Trophoblast cell (in vitro differentiated cells and primary cell): ENCODE results near the gene TMEM60.

ENCODE experiments used
- DNase-seq, 2 donors: peaks; one replicate each; pipeline ENCODE4 v3.0.0-alpha.2; 2016
- H2AFZ ChIP-seq: 2 replicates; pipeline ENCODE4 v1.6.1; 2013; ENCODE audit warnings: low read length, moderate library complexity, mild to moderate bottlenecking; ENCODE audit not compliant: insufficient read depth, poor library complexity
- H2AK5ac ChIP-seq: 2 replicates; pipeline ENCODE4 v1.6.1; 2013; ENCODE audit warnings: mild to moderate bottlenecking, low read length
- H2BK120ac ChIP-seq: 2 replicates; pipeline ENCODE4 v1.6.1; 2013; ENCODE audit warnings: low read length, mild to moderate bottlenecking, moderate library complexity; ENCODE audit not compliant: insufficient read depth, poor library complexity
- H2BK12ac ChIP-seq: 2 replicates; pipeline ENCODE4 v1.6.1; 2013; ENCODE audit warnings: mild to moderate bottlenecking, low read length, moderate library complexity
- H2BK5ac ChIP-seq: 2 replicates; pipeline ENCODE4 v1.6.1; 2013; ENCODE audit warnings: low read length, low read depth, moderate library complexity, mild to moderate bottlenecking; ENCODE audit not compliant: poor library complexity
- H3K14ac ChIP-seq: 2 replicates; pipeline ENCODE4 v1.6.1; 2013; ENCODE audit warnings: mild to moderate bottlenecking, low read length
- H3K18ac ChIP-seq: 2 replicates; pipeline ENCODE4 v1.6.1; 2013; ENCODE audit warnings: mild to moderate bottlenecking, low read length
- H3K23ac ChIP-seq: 2 replicates; pipeline ENCODE4 v1.6.1; 2013; ENCODE audit warnings: low read length
- H3K27ac ChIP-seq: 2 replicates; pipeline ENCODE4 v1.5.1; 2013; ENCODE audit warnings: low read depth, mild to moderate bottlenecking, inconsistent platforms, low read length, moderate library complexity
- H3K27me3 ChIP-seq: 2 replicates; pipeline ENCODE4 v1.6.1; 2013; ENCODE audit warnings: inconsistent platforms, mild to moderate bottlenecking, low read length, moderate library complexity; ENCODE audit not compliant: insufficient read depth
- H3K36me3 ChIP-seq, 2 experiments: 1 replicate in 1 of 2; 2 replicates in 1 of 2; pipeline ENCODE4 v1.6.1; 2013; ENCODE audit warnings: low read length in 2 of 2, mild to moderate bottlenecking in 2 of 2, moderate library complexity in 1 of 2; ENCODE audit not compliant: insufficient read depth in 2 of 2, control insufficient read depth in 1 of 2
- H3K4ac ChIP-seq: 2 replicates; pipeline ENCODE4 v1.6.1; 2013; ENCODE audit warnings: low read depth, mild to moderate bottlenecking, low read length, moderate library complexity
- H3K4me1 ChIP-seq, 2 experiments: 1 replicate in 1 of 2; 2 replicates in 1 of 2; pipeline ENCODE4 v1.6.1; 2013; ENCODE audit warnings: low read length in 2 of 2, mild to moderate bottlenecking in 2 of 2, moderate library complexity in 1 of 2; ENCODE audit not compliant: insufficient read depth in 2 of 2, control insufficient read depth in 1 of 2
- H3K4me2 ChIP-seq: 2 replicates; pipeline ENCODE4 v1.6.1; 2013; ENCODE audit warnings: inconsistent platforms, mild to moderate bottlenecking, low read length, moderate library complexity
- H3K4me3 ChIP-seq: 2 replicates; pipeline ENCODE4 v1.5.1; 2013; ENCODE audit warnings: mild to moderate bottlenecking, low read depth, low read length, inconsistent platforms
- H3K79me1 ChIP-seq: one replicate; pipeline ENCODE4 v1.6.1; 2013; ENCODE audit warnings: low read length
- H3K79me2 ChIP-seq: 2 replicates; pipeline ENCODE4 v1.6.1; 2013; ENCODE audit warnings: low read length, mild to moderate bottlenecking; ENCODE audit not compliant: control insufficient read depth, insufficient read depth, poor library complexity
- H3K9ac ChIP-seq: 2 replicates; pipeline ENCODE4 v1.6.1; 2013; ENCODE audit warnings: mild to moderate bottlenecking, low read length
- H3K9me3 ChIP-seq: 2 replicates; pipeline ENCODE4 v1.6.1; 2013; ENCODE audit warnings: low read depth, mild to moderate bottlenecking, control low read depth, inconsistent platforms, low read length; ENCODE audit not compliant: insufficient read depth
- H4K12ac ChIP-seq: 2 replicates; pipeline ENCODE4 v1.6.1; 2013; ENCODE audit warnings: low read depth, mild to moderate bottlenecking, low read length, moderate library complexity
- H4K8ac ChIP-seq: 2 replicates; pipeline ENCODE4 v1.6.1; 2013; ENCODE audit warnings: low read depth, mild to moderate bottlenecking, low read length, moderate library complexity
- H4K91ac ChIP-seq: one replicate; pipeline ENCODE4 v1.6.1; 2013; ENCODE audit warnings: low read depth, mild to moderate bottlenecking, low read length, moderate library complexity
- WGBS: extraction: QIAGEN DNeasy Blood & Tissue Kit; methylation state at CpG from one replicate; pipeline ENCODE4 v1.1.7; 2013; ENCODE audit warnings: missing lambda C conversion rate; ENCODE audit not compliant: insufficient read length, insufficient coverage; ENCODE audit errors: extremely low coverage; 5-methylcytosine and 5-hydroxymethylcytosine counted together

TMEM60 gene

DNA sequence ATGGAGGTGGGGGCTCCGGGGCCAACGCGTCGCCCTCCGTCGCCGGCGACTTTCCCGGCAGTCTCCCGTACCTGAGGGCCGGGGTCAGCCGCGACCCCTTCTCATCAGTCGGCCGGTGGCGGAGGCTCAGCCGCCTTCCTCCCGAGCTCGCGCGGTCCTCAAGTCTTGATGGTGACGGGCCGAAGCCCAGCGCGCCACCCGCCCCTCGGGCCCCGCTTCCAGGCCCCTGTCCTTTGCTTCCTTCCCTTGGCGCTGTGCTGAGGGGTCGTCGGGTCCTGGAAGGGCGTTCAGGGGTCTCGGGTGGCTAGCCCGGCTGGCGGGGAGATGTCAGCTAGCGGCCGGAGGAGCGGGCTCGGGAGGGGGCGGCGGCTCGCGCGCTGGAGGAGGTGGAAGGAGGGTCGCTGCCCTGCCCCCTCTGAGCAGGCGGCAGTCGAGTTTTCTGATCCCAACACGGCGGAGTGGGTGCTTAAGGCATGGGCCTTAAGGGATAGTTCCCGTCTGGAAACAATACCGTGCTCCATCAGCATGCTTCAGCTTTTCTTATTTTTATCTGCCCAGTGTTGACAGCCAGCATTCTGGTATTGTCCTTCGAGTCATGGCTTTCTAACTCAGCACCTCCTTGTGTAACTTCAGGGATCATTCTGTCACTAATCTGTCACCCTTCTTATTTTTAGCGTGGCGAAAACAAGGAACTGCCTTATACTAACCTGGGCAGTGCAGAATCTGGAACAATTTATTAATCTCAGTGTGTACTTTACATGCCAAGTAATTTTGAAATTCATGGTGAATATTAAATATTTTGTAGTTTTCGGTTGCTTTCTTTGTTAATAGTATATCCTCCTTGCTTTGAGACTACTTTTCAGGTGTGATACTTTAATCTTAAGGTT, 1.1 kb upstream of the TMEM60 start:
- peaks cover 5 to 7% of the 10 kb centered on the region in 2 experiments for H3K36me3 ChIP-seq
- H2BK12ac ChIP-seq, result no peak overlapping the region
- H3K18ac ChIP-seq, result peak overlapping the region; percentile 31
- WGBS, result no CpG with 5 or more reads among the region's 55 CpGs
- H3K4me3 ChIP-seq, result peak overlapping the region; percentile 88
- H3K23ac ChIP-seq, result no peak overlapping the region
- peak overlapping the region; percentile 24 for H2BK5ac ChIP-seq
- H3K27ac ChIP-seq, result peak overlapping the region; percentile 64
- peak overlapping the region; percentile 92 for H3K14ac ChIP-seq
- peak overlapping the region; percentile 93 for H4K8ac ChIP-seq
- H2AK5ac ChIP-seq, result peak overlapping the region; percentile 7
- H3K4me1 ChIP-seq, result no peaks in the 10 kb centered on the region
- peak overlapping the region; percentile 27 for H2AFZ ChIP-seq
- H2BK120ac ChIP-seq, result peak overlapping the region; percentile 49
- peak; percentile 8 to 39 for DNase-seq
- peaks cover 13% of the 10 kb centered on the region for H3K79me2 ChIP-seq
- H3K9ac ChIP-seq, result peak overlapping the region; percentile 75
- peaks cover 12% of the 10 kb centered on the region for H3K79me1 ChIP-seq
- no peaks in the 10 kb centered on the region for H3K27me3 ChIP-seq
- H3K4me2 ChIP-seq, result peak overlapping the region; percentile 91
- peak overlapping the region; percentile 47 for H3K4ac ChIP-seq
- H3K9me3 ChIP-seq, result no peaks in the 10 kb centered on the region
- H4K12ac ChIP-seq, result peak overlapping the region; percentile 12
- H4K91ac ChIP-seq, result peak overlapping the region; percentile 87

DNA sequence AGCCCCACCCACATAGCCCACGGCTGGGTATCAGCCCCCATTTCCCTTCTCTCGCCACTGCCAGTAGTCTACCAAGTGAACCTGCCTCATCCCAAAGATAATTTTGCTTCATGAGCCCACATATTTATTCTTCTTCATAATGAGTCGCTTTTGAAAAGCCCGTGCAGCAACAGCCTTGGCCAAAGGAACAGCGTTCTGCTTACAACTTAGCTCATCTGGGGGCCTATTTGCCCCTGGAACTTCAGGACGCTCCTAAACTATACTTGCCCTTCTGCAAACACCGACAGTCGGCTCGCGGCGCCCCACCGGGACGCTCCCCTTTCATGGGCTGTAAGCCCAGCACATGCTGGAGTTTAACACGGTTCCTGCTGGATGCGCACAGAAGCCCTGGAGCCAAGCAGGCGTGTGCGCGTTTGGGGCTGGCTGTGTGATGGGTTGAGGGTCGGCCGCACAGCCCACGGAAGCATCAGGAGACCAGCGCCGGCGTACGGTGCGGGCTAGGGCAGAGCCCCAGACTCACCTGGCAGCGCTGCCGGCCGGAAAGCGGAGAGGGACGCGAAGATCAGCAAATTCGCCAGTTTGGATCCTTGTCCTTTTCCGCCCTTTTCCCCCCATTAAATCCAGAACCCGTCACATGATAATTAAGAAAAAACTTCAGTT, 370 bp downstream of the TMEM60 start:
- peaks cover 13% of the 10 kb centered on the region for H3K79me2 ChIP-seq
- H3K27ac ChIP-seq, result peak overlapping the region; percentile 76
- H3K9ac ChIP-seq, result peak overlapping the region; percentile 95
- H3K14ac ChIP-seq, result peak overlapping the region; percentile 92
- H2BK12ac ChIP-seq, result peak overlapping the region; percentile 17
- H3K36me3 ChIP-seq, result peaks cover 5 to 7% of the 10 kb centered on the region in 2 experiments
- peak overlapping the region; percentile 82 for H3K4me2 ChIP-seq
- no peak overlapping the region for H3K23ac ChIP-seq
- H3K4ac ChIP-seq, result peak overlapping the region; percentile 63
- H3K79me1 ChIP-seq, result peaks cover 12% of the 10 kb centered on the region
- peak overlapping the region; percentile 86 for H4K12ac ChIP-seq
- H2AFZ ChIP-seq, result peak overlapping the region; percentile 76
- H3K4me3 ChIP-seq, result peak overlapping the region; percentile 97
- H2BK120ac ChIP-seq, result peak overlapping the region; percentile 72
- H2AK5ac ChIP-seq, result peak overlapping the region; percentile 73
- no peaks in the 10 kb centered on the region for H3K4me1 ChIP-seq
- peak in 1 of 2 donors; percentile 7 for DNase-seq
- no CpG with 5 or more reads among the region's 35 CpGs for WGBS
- H4K91ac ChIP-seq, result peak overlapping the region; percentile 86
- H2BK5ac ChIP-seq, result peak overlapping the region; percentile 69
- no peaks in the 10 kb centered on the region for H3K27me3 ChIP-seq
- H4K8ac ChIP-seq, result peak overlapping the region; percentile 95
- peak overlapping the region; percentile 90 for H3K18ac ChIP-seq
- no peaks in the 10 kb centered on the region for H3K9me3 ChIP-seq

DNA sequence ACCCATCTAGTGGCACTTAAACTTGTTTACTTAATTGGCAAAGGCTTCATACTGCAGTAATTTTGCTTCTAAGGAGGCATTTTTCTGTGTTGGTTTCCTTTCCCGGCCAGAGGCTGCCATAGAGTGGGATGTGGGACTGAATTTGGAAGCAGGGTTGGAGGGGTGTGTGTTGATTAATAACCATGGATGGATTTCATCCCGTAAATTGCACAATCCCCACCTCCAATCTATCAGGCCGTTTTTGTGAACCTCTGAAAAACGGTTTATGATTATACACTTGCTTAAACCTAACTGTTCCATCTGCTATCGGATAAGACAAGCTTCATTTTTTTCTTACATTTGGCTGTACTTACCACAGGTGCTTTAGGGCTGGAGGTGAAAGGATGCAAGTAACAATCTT, 1.3 kb downstream of the TMEM60 start:
- no peak overlapping the region for H4K91ac ChIP-seq
- DNase-seq, result no peak
- H3K79me2 ChIP-seq, result peaks cover 13% of the 10 kb centered on the region
- no peak overlapping the region for H2AFZ ChIP-seq
- no peak overlapping the region for H2BK5ac ChIP-seq
- H3K79me1 ChIP-seq, result peaks cover 12% of the 10 kb centered on the region
- H3K4me2 ChIP-seq, result peak overlapping the region; percentile 82
- no peaks in the 10 kb centered on the region for H3K4me1 ChIP-seq
- no peak overlapping the region for H3K27ac ChIP-seq
- H2BK120ac ChIP-seq, result no peak overlapping the region
- H3K27me3 ChIP-seq, result no peaks in the 10 kb centered on the region
- no peak overlapping the region for H2AK5ac ChIP-seq
- peaks cover 5 to 7% of the 10 kb centered on the region in 2 experiments for H3K36me3 ChIP-seq
- no peak overlapping the region for H3K4me3 ChIP-seq
- no peaks in the 10 kb centered on the region for H3K9me3 ChIP-seq
- H2BK12ac ChIP-seq, result no peak overlapping the region
- no peak overlapping the region for H3K9ac ChIP-seq
- H3K23ac ChIP-seq, result no peak overlapping the region
- H3K18ac ChIP-seq, result no peak overlapping the region
- H3K14ac ChIP-seq, result no peak overlapping the region
- H3K4ac ChIP-seq, result no peak overlapping the region
- WGBS, result no CpG with 5 or more reads among the region's 5 CpGs
- H4K8ac ChIP-seq, result no peak overlapping the region
- H4K12ac ChIP-seq, result no peak overlapping the region

DNA sequence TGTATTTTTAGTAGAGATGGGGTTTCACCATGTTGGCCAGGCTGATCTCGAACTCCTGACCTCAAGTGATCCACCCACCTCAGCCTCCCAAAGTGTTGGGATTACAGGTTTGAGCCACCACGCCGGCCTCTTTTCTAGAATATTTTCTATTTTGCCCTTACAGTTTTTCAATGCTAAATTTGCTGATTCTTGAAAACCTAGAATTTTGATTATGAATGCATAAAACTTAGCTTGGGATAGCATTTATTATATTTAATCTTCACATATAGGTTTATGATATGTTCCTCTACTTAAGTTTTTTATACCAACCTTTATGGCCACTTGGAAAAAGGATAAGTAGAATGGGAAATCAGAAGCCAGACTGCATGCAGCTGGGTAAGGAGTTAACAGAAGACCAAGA, 2.1 kb downstream of the TMEM60 start:
- H2BK120ac ChIP-seq, result no peak overlapping the region
- H3K4me3 ChIP-seq, result no peak overlapping the region
- H3K27me3 ChIP-seq, result no peaks in the 10 kb centered on the region
- H2BK12ac ChIP-seq, result no peak overlapping the region
- no peak overlapping the region for H4K8ac ChIP-seq
- H2BK5ac ChIP-seq, result no peak overlapping the region
- no peak overlapping the region for H3K4ac ChIP-seq
- no peak overlapping the region for H4K91ac ChIP-seq
- peaks cover 13% of the 10 kb centered on the region for H3K79me2 ChIP-seq
- no peak overlapping the region for H3K4me2 ChIP-seq
- H3K4me1 ChIP-seq, result no peaks in the 10 kb centered on the region
- H3K36me3 ChIP-seq, result peaks cover 5 to 7% of the 10 kb centered on the region in 2 experiments
- no peak for DNase-seq
- H3K23ac ChIP-seq, result no peak overlapping the region
- H3K79me1 ChIP-seq, result peaks cover 12% of the 10 kb centered on the region
- no peak overlapping the region for H3K18ac ChIP-seq
- no peak overlapping the region for H2AFZ ChIP-seq
- WGBS, result no CpG with 5 or more reads among the region's 3 CpGs
- no peak overlapping the region for H3K9ac ChIP-seq
- no peak overlapping the region for H2AK5ac ChIP-seq
- no peak overlapping the region for H3K14ac ChIP-seq
- no peak overlapping the region for H3K27ac ChIP-seq
- no peaks in the 10 kb centered on the region for H3K9me3 ChIP-seq
- no peak overlapping the region for H4K12ac ChIP-seq
